ENCODE results near the gene ATXN2.

GRCh38 chr12:111440631-111441030 is 158.5 kb downstream of the ATXN2 start:
- TF ChIP-seq CTCF (IDR thresholded peaks at IDR 0.05) (no peak), IRF2 (CRISPR knock-in tag; IDR thresholded peaks at IDR 0.05; ENCODE audit: borderline replicate concordance, low read depth) (no peak), ZNF219 (CRISPR knock-in tag; IDR thresholded peaks at IDR 0.05; ENCODE audit: borderline replicate concordance) (no peak), E2F1 (CRISPR knock-in tag; IDR thresholded peaks at IDR 0.05) (no peak), ZNF396 (CRISPR knock-in tag; IDR thresholded peaks at IDR 0.05; ENCODE audit: borderline replicate concordance) (no peak), TEAD1 (CRISPR knock-in tag; IDR thresholded peaks at IDR 0.05) (no peak)
- TF ChIP-seq, protein P1, sequence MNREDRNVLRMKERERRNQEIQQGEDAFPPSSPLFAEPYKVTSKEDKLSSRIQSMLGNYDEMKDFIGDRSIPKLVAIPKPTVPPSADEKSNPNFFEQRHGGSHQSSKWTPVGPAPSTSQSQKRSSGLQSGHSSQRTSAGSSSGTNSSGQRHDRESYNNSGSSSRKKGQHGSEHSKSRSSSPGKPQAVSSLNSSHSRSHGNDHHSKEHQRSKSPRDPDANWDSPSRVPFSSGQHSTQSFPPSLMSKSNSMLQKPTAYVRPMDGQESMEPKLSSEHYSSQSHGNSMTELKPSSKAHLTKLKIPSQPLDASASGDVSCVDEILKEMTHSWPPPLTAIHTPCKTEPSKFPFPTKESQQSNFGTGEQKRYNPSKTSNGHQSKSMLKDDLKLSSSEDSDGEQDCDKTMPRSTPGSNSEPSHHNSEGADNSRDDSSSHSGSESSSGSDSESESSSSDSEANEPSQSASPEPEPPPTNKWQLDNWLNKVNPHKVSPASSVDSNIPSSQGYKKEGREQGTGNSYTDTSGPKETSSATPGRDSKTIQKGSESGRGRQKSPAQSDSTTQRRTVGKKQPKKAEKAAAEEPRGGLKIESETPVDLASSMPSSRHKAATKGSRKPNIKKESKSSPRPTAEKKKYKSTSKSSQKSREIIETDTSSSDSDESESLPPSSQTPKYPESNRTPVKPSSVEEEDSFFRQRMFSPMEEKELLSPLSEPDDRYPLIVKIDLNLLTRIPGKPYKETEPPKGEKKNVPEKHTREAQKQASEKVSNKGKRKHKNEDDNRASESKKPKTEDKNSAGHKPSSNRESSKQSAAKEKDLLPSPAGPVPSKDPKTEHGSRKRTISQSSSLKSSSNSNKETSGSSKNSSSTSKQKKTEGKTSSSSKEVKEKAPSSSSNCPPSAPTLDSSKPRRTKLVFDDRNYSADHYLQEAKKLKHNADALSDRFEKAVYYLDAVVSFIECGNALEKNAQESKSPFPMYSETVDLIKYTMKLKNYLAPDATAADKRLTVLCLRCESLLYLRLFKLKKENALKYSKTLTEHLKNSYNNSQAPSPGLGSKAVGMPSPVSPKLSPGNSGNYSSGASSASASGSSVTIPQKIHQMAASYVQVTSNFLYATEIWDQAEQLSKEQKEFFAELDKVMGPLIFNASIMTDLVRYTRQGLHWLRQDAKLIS (CRISPR knock-in tag; IDR thresholded peaks at IDR 0.05; ENCODE audit: borderline replicate concordance), result no peak
- TF ChIP-seq, protein P2, sequence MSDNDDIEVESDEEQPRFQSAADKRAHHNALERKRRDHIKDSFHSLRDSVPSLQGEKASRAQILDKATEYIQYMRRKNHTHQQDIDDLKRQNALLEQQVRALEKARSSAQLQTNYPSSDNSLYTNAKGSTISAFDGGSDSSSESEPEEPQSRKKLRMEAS (CRISPR knock-in tag; IDR thresholded peaks at IDR 0.05), result no peak

Data from WTC11 (cell line).